A673 (cell line): ENCODE data around the gene GBA2.

Source experiments
- EZH2 ChIP-seq: fragments of 200-600 bp; sonication (generic); IDR thresholded peaks from 2 replicates; pipeline ENCODE4 v1.6.1; 2017; ENCODE audit warnings: borderline replicate concordance, low read depth, mild to moderate bottlenecking, mixed read lengths, antibody characterized with exemption, low read length; ENCODE audit not compliant: poor library complexity, severe bottlenecking
- TF ChIP-seq, protein P1 (sequence below): fragments of 300-800, 200-600 bp; sonication (generic); conservative IDR thresholded peaks from 2 replicates; pipeline ENCODE4 v1.5.1; 2017; ENCODE audit warnings: low read depth, mild to moderate bottlenecking, antibody characterized with exemption, low read length, moderate library complexity, mixed read lengths

DNA sequence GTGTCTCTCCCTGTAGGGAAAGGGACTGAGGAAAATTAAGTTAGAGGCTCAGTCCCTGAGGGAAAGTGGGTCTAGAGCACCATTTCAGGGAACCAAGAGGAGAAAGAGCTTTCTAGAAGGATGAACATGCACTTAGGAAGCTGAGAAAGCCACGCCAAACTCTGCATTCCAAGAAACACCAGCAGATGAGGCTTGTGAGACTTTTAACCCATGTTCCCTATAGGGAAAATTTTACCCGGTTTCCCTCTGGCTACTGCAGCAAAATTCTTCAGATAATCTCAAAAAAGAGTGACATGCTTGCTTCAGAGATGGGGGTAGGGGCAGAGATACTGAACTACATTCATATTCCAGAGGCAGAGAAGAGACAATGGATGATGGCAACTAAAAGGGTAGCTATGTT is 25.6 kb downstream of the GBA2 start:
- TF ChIP-seq, protein P1, sequence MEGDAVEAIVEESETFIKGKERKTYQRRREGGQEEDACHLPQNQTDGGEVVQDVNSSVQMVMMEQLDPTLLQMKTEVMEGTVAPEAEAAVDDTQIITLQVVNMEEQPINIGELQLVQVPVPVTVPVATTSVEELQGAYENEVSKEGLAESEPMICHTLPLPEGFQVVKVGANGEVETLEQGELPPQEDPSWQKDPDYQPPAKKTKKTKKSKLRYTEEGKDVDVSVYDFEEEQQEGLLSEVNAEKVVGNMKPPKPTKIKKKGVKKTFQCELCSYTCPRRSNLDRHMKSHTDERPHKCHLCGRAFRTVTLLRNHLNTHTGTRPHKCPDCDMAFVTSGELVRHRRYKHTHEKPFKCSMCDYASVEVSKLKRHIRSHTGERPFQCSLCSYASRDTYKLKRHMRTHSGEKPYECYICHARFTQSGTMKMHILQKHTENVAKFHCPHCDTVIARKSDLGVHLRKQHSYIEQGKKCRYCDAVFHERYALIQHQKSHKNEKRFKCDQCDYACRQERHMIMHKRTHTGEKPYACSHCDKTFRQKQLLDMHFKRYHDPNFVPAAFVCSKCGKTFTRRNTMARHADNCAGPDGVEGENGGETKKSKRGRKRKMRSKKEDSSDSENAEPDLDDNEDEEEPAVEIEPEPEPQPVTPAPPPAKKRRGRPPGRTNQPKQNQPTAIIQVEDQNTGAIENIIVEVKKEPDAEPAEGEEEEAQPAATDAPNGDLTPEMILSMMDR: no peak
- no peak for TF ChIP-seq EZH2
